A549 (cell line): ENCODE measurements around the gene GCC2.

Experiments
- BHLHE40 ChIP-seq: IDR thresholded peaks from 2 replicates; pipeline ENCODE4 v1.6.1; 2012; ENCODE audit warnings: low read depth, low read length, inconsistent platforms
- CTCF ChIP-seq: fragments of >200 bp; sonication (Bioruptor Twin); formaldehyde crosslinking; IDR thresholded peaks from 3 replicates; pipeline ENCODE4 v1.5.1; 2016
- E2F6 ChIP-seq: IDR thresholded peaks from 2 replicates; pipeline ENCODE4 v1.6.1; 2012; ENCODE audit warnings: low read depth, borderline replicate concordance
- JUNB ChIP-seq: fragments of >200 bp; sonication (Bioruptor Twin); formaldehyde crosslinking; IDR thresholded peaks from 2 replicates; pipeline ENCODE4 v1.6.1; 2016
- MAX ChIP-seq: IDR thresholded peaks from 2 replicates; pipeline ENCODE4 v1.6.1; 2012

GRCh38 chr2:108428286-108429009 lies 20.6 kb upstream of the GCC2 start:
- no peak for TF ChIP-seq CTCF
- no peak for TF ChIP-seq JUNB
- TF ChIP-seq MAX = no peak
- no peak for TF ChIP-seq E2F6
- TF ChIP-seq BHLHE40 = no peak
